ENCODE measurements around the gene ATF7.

The ATF7 gene

GRCh38 chr12:53492830-53493609 is 133.2 kb downstream of the ATF7 start:
- Histone ChIP-seq H3K4me3 (ENCODE audit: low read depth, low read length, poor library complexity, severe bottlenecking) (peak overlapping the region; percentile 64), H3F3A (ENCODE audit: insufficient read depth, low read length) (no peaks in the 10 kb centered on the region; the same call in 1 of the 2 replicates), H3K9ac (ENCODE audit: low read length) (peak overlapping the region; percentile 72), H3K9me3 (ENCODE audit: low read length) (no peaks in the 10 kb centered on the region), H3K4me1 (ENCODE audit: insufficient read depth, low read length, severe bottlenecking) (peaks cover 20% of the 10 kb centered on the region), H3K4me2 (ENCODE audit: low read length) (peak overlapping the region; percentile 90), H3K27me3 (ENCODE audit: insufficient read depth, low read length) (no peaks in the 10 kb centered on the region; the same call in 1 of the 2 replicates), H4K20me1 (ENCODE audit: insufficient read depth, low read length) (no peaks in the 10 kb centered on the region), H3K27ac (ENCODE audit: low read depth, low read length, poor library complexity, severe bottlenecking) (no peak overlapping the region), H3K36me3 (ENCODE audit: insufficient read depth, low read length) (no peaks in the 10 kb centered on the region; the same call in 1 of the 2 replicates), H3K9me2 (ENCODE audit: low read depth, low read length) (no peaks in the 10 kb centered on the region), H3K79me2 (ENCODE audit: insufficient read depth, low read length) (no peaks in the 10 kb centered on the region), H2AFZ (ENCODE audit: low read length) (peak overlapping the region; percentile 51; the same call in 1 of the 2 replicates)
- TF ChIP-seq CTCF (IDR thresholded peaks at IDR 0.05; ENCODE audit: low read length), result no peak; the same call in 1 of the 2 replicates
- TF ChIP-seq EZH2 (IDR thresholded peaks at IDR 0.05; ENCODE audit: borderline replicate concordance, low read length), result no peak

GRCh38 chr12:53492188-53492587 is 134.0 kb downstream of the ATF7 start:
- H4K20me1 ChIP-seq (ENCODE audit: insufficient read depth, low read length), result no peaks in the 10 kb centered on the region
- no peak overlapping the region for H2AFZ ChIP-seq (ENCODE audit: low read length)
- no peaks in the 10 kb centered on the region for H3K79me2 ChIP-seq (ENCODE audit: insufficient read depth, low read length)
- no peaks in the 10 kb centered on the region for H3K9me2 ChIP-seq (ENCODE audit: low read depth, low read length)
- no peak overlapping the region; the same call in 1 of the 2 replicates for H3K4me2 ChIP-seq (ENCODE audit: low read length)
- no peaks in the 10 kb centered on the region; the same call in 1 of the 2 replicates for H3K36me3 ChIP-seq (ENCODE audit: insufficient read depth, low read length)
- H3K4me3 ChIP-seq (ENCODE audit: low read depth, low read length, poor library complexity, severe bottlenecking), result peak overlapping the region; percentile 64
- no peak overlapping the region for H3K9ac ChIP-seq (ENCODE audit: low read length)
- no peaks in the 10 kb centered on the region; the same call in 1 of the 2 replicates for H3K27me3 ChIP-seq (ENCODE audit: insufficient read depth, low read length)
- H3K9me3 ChIP-seq (ENCODE audit: low read length), result no peaks in the 10 kb centered on the region
- H3F3A ChIP-seq (ENCODE audit: insufficient read depth, low read length), result no peaks in the 10 kb centered on the region; the same call in 1 of the 2 replicates
- TF ChIP-seq EZH2 (IDR thresholded peaks at IDR 0.05; ENCODE audit: borderline replicate concordance, low read length) (no peak), CTCF (IDR thresholded peaks at IDR 0.05; ENCODE audit: low read length) (no peak)
- H3K27ac ChIP-seq (ENCODE audit: low read depth, low read length, poor library complexity, severe bottlenecking), result no peak overlapping the region
- peaks cover 20% of the 10 kb centered on the region for H3K4me1 ChIP-seq (ENCODE audit: insufficient read depth, low read length, severe bottlenecking)

GRCh38 chr12:53489242-53489864 is 136.8 kb downstream of the ATF7 start:
- Histone ChIP-seq H2AFZ (ENCODE audit: low read length) (no peak overlapping the region), H3K4me1 (ENCODE audit: insufficient read depth, low read length, severe bottlenecking) (peaks cover 20% of the 10 kb centered on the region), H3K9me2 (ENCODE audit: low read depth, low read length) (no peaks in the 10 kb centered on the region), H3K9me3 (ENCODE audit: low read length) (no peaks in the 10 kb centered on the region), H4K20me1 (ENCODE audit: insufficient read depth, low read length) (no peaks in the 10 kb centered on the region), H3K9ac (ENCODE audit: low read length) (no peak overlapping the region), H3K4me2 (ENCODE audit: low read length) (no peak overlapping the region), H3K27ac (ENCODE audit: low read depth, low read length, poor library complexity, severe bottlenecking) (no peak overlapping the region), H3K79me2 (ENCODE audit: insufficient read depth, low read length) (no peaks in the 10 kb centered on the region), H3K4me3 (ENCODE audit: low read depth, low read length, poor library complexity, severe bottlenecking) (no peak overlapping the region), H3F3A (ENCODE audit: insufficient read depth, low read length) (no peaks in the 10 kb centered on the region; the same call in 1 of the 2 replicates), H3K27me3 (ENCODE audit: insufficient read depth, low read length) (no peaks in the 10 kb centered on the region; the same call in 1 of the 2 replicates), H3K36me3 (ENCODE audit: insufficient read depth, low read length) (peaks cover 19% of the 10 kb centered on the region)
- TF ChIP-seq EZH2 (IDR thresholded peaks at IDR 0.05; ENCODE audit: borderline replicate concordance, low read length), result no peak
- no peak for TF ChIP-seq CTCF (IDR thresholded peaks at IDR 0.05; ENCODE audit: low read length)
